Stimulated activated CD8-positive, alpha-beta memory T cell treated with anti-CD3 and anti-CD28 coated beads, Interleukin-12 subunit alpha, Interleukin-12 subunit beta, amount 100 ng/mL, for 24 hours (primary cell): ENCODE data around the gene PRM2.
"Not testable (repeated sequence)": the region's sequence is repeated elsewhere in the genome, so short reads cannot be mapped to it uniquely, and the experiment has no call there.

Experiments
- DNase-seq: peaks from one replicate; pipeline ENCODE4 v3.0.0-alpha.2; 2020; ENCODE audit errors: extremely low read depth

Gene PRM2

GRCh38 chr16:11289696-11290095 is 13.4 kb upstream of the PRM2 start:
- not testable (repeated sequence) for DNase-seq

GRCh38 chr16:11289202-11289601 is 12.9 kb upstream of the PRM2 start:
- no peak for DNase-seq

- DNase-seq, result no peak
Observed at GRCh38 chr16:11285842-11286241, 9.6 kb upstream of the PRM2 start.

- no peak for DNase-seq
Observed at GRCh38 chr16:11283820-11284248, 7.6 kb upstream of the PRM2 start.

GRCh38 chr16:11280616-11281522 is 4.6 kb upstream of the PRM2 start, which contains the start of gene PRM1:
TSS of gene PRM1 (minus strand) at chr16:11281330. CDS start at chr16:11281238, 92 bp downstream.
- no peak for DNase-seq

GRCh38 chr16:11278681-11279628 is 2.7 kb upstream of the PRM2 start:
- no peak for DNase-seq

- DNase-seq, result no peak
Observed at GRCh38 chr16:11277607-11278337, 1.5 kb upstream of the PRM2 start.

GRCh38 chr16:11276896-11277593 is 765 bp upstream of the PRM2 start:
- no peak for DNase-seq

GRCh38 chr16:11274964-11275363 is 1.3 kb downstream of the PRM2 start:
- no peak for DNase-seq

- no peak for DNase-seq
Observed at GRCh38 chr16:11273721-11274324, 2.5 kb downstream of the PRM2 start.

- no peak for DNase-seq
Observed at GRCh38 chr16:11272921-11273720, 3.2 kb downstream of the PRM2 start, which contains the start of gene PRM3. TSS of gene PRM3 (minus strand) at chr16:11273629. CDS start at chr16:11273595, 34 bp downstream.

GRCh38 chr16:11272484-11272883 is 3.8 kb downstream of the PRM2 start:
- DNase-seq, result no peak

- DNase-seq, result no peak
Observed at GRCh38 chr16:11271610-11272009, 4.7 kb downstream of the PRM2 start.

- DNase-seq, result no peak
Observed at GRCh38 chr16:11270602-11271162, 5.6 kb downstream of the PRM2 start.

- no peak for DNase-seq
Observed at GRCh38 chr16:11268921-11269375, 7.3 kb downstream of the PRM2 start, which contains the start of gene TNP2. TSS of gene TNP2 (minus strand) at chr16:11269325. CDS start at chr16:11269262, 63 bp downstream.

- DNase-seq, result no peak
Observed at GRCh38 chr16:11265124-11265523, 11.2 kb downstream of the PRM2 start.

- DNase-seq, result no peak
Observed at GRCh38 chr16:11264155-11264832, 12.0 kb downstream of the PRM2 start.

- DNase-seq, result no peak
Observed at GRCh38 chr16:11263737-11264136, 12.5 kb downstream of the PRM2 start.
